K562 (cell line): ENCODE results near the gene HEPACAM. TPM values are rescaled to one million over a fixed set of nuclear protein-coding genes. Genes with fewer than 3 reads are reported as not detected.
A peak's percentile ranks its signal among the peaks of the same experiment; 100 is the strongest.

Experiments
- BHLHE40 ChIP-seq: IDR thresholded peaks from 2 replicates; pipeline ENCODE4 v1.6.1; 2011; ENCODE audit warnings: low read length, improper control_type of control experiment
- DDX20 ChIP-seq: fragments of 450-650 bp; IDR thresholded peaks from 2 replicates; pipeline ENCODE4 v1.6.1; 2016; ENCODE audit warnings: missing genetic modification characterization, low read depth, mild to moderate bottlenecking, missing compliant biosample characterization, moderate library complexity
- ERF ChIP-seq: fragments of 450-650 bp; formaldehyde crosslinking; IDR thresholded peaks from 2 replicates; pipeline ENCODE4 v1.4.0; 2020; ENCODE audit warnings: mild to moderate bottlenecking, mixed read lengths
- JUNB ChIP-seq: fragments of 450-650 bp; formaldehyde crosslinking; conservative IDR thresholded peaks from 2 replicates; pipeline ENCODE4 v1.4.0; 2020; ENCODE audit warnings: mild to moderate bottlenecking
- KDM5B ChIP-seq: fragments of 200-600 bp; sonication (generic); IDR thresholded peaks from 2 replicates; pipeline ENCODE4 v1.6.1; 2012; ENCODE audit warnings: low read depth, mild to moderate bottlenecking, moderate library complexity, low read length, control low read depth, inconsistent platforms; ENCODE audit not compliant: insufficient replicate concordance
- KLF1 ChIP-seq: fragments of 450-650 bp; IDR thresholded peaks from 2 replicates; pipeline ENCODE4 v1.6.1; 2016; ENCODE audit warnings: missing genetic modification characterization, missing compliant biosample characterization
- MCM5 ChIP-seq: fragments of 450-650 bp; IDR thresholded peaks from 2 replicates; pipeline ENCODE4 v1.6.1; 2016; ENCODE audit warnings: low read depth
- MTA2 ChIP-seq: fragments of 450-650 bp; IDR thresholded peaks from 2 replicates; pipeline ENCODE4 v1.6.1; 2016; ENCODE audit warnings: low read depth
- NFIC ChIP-seq: fragments of 450-650 bp; IDR thresholded peaks from 2 replicates; pipeline ENCODE4 v1.6.1; 2017; ENCODE audit warnings: mild to moderate bottlenecking, inconsistent platforms
- PCBP2 ChIP-seq: fragments of 200-400 bp; formaldehyde crosslinking; IDR thresholded peaks from 2 replicates; pipeline ENCODE4 v1.6.1; 2018; ENCODE audit warnings: low read length, low read depth, mild to moderate bottlenecking, moderate library complexity; ENCODE audit not compliant: poor library complexity, severe bottlenecking
- POU5F1 ChIP-seq: fragments of 150-350 bp; IDR thresholded peaks from 2 replicates; pipeline ENCODE4 v1.6.1; 2014; ENCODE audit warnings: borderline replicate concordance, low read length, low read depth, mild to moderate bottlenecking; ENCODE audit not compliant: partially characterized antibody
- PTTG1 ChIP-seq: fragments of 450-650 bp; IDR thresholded peaks from 2 replicates; pipeline ENCODE4 v1.6.1; 2016; ENCODE audit warnings: low read depth, mild to moderate bottlenecking, missing genetic modification characterization, missing compliant biosample characterization
- TAL1 ChIP-seq: fragments of 450-650 bp; IDR thresholded peaks from 2 replicates; pipeline ENCODE4 v1.6.1; 2016; ENCODE audit warnings: mild to moderate bottlenecking
- TEAD1 ChIP-seq, 2 experiments: fragments of 450-650 bp in 1 of 2; sonication (generic) in 1 of 2; formaldehyde crosslinking; IDR thresholded peaks; 2 replicates each; pipeline versions ENCODE4 v1.4.0 to v1.8.0; 2020 to 2022; ENCODE audit warnings: mild to moderate bottlenecking in 2 of 2, missing genetic modification reagents in 1 of 2
- TFAP4 ChIP-seq: sonication (generic); formaldehyde crosslinking; IDR thresholded peaks from 2 replicates; pipeline ENCODE4 v1.8.0; 2022; ENCODE audit warnings: missing genetic modification reagents, mild to moderate bottlenecking, moderate library complexity, borderline replicate concordance
- ZNF324 ChIP-seq: fragments of 250-450 bp; sonication (Bioruptor Pico); IDR thresholded peaks from 2 replicates; pipeline ENCODE4 v1.4.0; 2020; ENCODE audit warnings: mild to moderate bottlenecking
- ZNF584 ChIP-seq: fragments of 200-800 bp; sonication (Bioruptor generic); IDR thresholded peaks from 2 replicates; pipeline ENCODE4 v1.6.1; 2016; ENCODE audit warnings: low read depth, mild to moderate bottlenecking, missing genetic modification characterization, missing compliant biosample characterization
- ZNF785 ChIP-seq: fragments of 250-450 bp; sonication (Bioruptor Pico); IDR thresholded peaks from 2 replicates; pipeline ENCODE4 v1.4.0; 2020; ENCODE audit warnings: mild to moderate bottlenecking
- ZSCAN32 ChIP-seq: fragments of 450-650 bp; formaldehyde crosslinking; IDR thresholded peaks from 2 replicates; pipeline ENCODE4 v1.4.0; 2020; ENCODE audit warnings: mild to moderate bottlenecking, moderate library complexity
- polyA plus RNA-seq, 8 experiments: library from polyadenylated mRNA; depleted of rRNA in 4 of 8; stranded (reverse) in 5 of 8; unstranded in 3 of 8; fragments of >200 nt; fragmentation: Nextera tagmentation in 2 of 8; fragmentation: Illumina TruSeq in 1 of 8; extraction: Ambion mirVana in 2 of 8; extraction: Trizol in 1 of 8; gene quantifications; 2 replicates each; pipeline versions ENCODE4 v1.2.1 to v1.2.3, GENCODE V29; 2011 to 2014; ENCODE audit warnings: inconsistent platforms in 1 of 8, missing spikeins in 1 of 8
- total RNA-seq, 7 experiments: library from RNA; depleted of rRNA in 6 of 7; stranded (reverse); fragments of >200 nt in 6 of 7; fragmentation: Illumina TruSeq in 2 of 7; extraction: Trizol in 2 of 7; gene quantifications; 2 replicates each; pipeline versions ENCODE4 v1.2.1 to v1.2.3, GENCODE V29; 2011 to 2021; ENCODE audit warnings: low replicate concordance in 1 of 7
- TF ChIP-seq, protein P1 (sequence below): IDR thresholded peaks from 2 replicates; pipeline ENCODE4 v1.6.1; 2014; ENCODE audit warnings: antibody characterized with exemption
- TF ChIP-seq, protein P2 (sequence below): fragments of 250-450 bp; sonication (Bioruptor Pico); IDR thresholded peaks from 2 replicates; pipeline ENCODE4 v1.5.0; 2020; ENCODE audit warnings: mild to moderate bottlenecking
- TF ChIP-seq, protein P3 (sequence below): sonication (generic); formaldehyde crosslinking; IDR thresholded peaks from 2 replicates; pipeline ENCODE4 v1.8.1; 2022; ENCODE audit warnings: missing genetic modification reagents

The HEPACAM gene
- total and polyA plus RNA-seq, 9 of the 15 experiments (the other 6 are each of a cell fraction or from before 2014, with no cell fraction given) = not detected

- TF ChIP-seq, protein P1, sequence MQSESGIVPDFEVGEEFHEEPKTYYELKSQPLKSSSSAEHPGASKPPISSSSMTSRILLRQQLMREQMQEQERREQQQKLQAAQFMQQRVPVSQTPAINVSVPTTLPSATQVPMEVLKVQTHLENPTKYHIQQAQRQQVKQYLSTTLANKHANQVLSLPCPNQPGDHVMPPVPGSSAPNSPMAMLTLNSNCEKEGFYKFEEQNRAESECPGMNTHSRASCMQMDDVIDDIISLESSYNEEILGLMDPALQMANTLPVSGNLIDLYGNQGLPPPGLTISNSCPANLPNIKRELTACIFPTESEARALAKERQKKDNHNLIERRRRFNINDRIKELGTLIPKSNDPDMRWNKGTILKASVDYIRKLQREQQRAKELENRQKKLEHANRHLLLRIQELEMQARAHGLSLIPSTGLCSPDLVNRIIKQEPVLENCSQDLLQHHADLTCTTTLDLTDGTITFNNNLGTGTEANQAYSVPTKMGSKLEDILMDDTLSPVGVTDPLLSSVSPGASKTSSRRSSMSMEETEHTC = no peak
- TF ChIP-seq JUNB (CRISPR knock-in tag) = no peak
- TF ChIP-seq, protein P2, sequence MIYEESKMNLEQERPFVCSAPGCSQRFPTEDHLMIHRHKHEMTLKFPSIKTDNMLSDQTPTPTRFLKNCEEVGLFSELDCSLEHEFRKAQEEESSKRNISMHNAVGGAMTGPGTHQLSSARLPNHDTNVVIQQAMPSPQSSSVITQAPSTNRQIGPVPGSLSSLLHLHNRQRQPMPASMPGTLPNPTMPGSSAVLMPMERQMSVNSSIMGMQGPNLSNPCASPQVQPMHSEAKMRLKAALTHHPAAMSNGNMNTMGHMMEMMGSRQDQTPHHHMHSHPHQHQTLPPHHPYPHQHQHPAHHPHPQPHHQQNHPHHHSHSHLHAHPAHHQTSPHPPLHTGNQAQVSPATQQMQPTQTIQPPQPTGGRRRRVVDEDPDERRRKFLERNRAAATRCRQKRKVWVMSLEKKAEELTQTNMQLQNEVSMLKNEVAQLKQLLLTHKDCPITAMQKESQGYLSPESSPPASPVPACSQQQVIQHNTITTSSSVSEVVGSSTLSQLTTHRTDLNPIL (CRISPR knock-in tag) = no peak
- TF ChIP-seq TEAD1 (CRISPR knock-in tag; IDR thresholded peaks at IDR 0.05) = no peak
- TF ChIP-seq TAL1 = no peak
- TF ChIP-seq ZSCAN32 (CRISPR knock-in tag) = no peak
- TF ChIP-seq PTTG1 (tag) = no peak
- no peak for TF ChIP-seq MTA2
- TF ChIP-seq MCM5 = no peak
- TF ChIP-seq PCBP2 = no peak
- no peak for TF ChIP-seq POU5F1
- TF ChIP-seq ZNF785 (CRISPR knock-in tag) = no peak
- peak; percentile 48; the same call in 1 of the 2 replicates for TF ChIP-seq TFAP4
- TF ChIP-seq BHLHE40 = 0 out of 2 replicates have a peak, but pooled peaks have one; percentile 5
- TF ChIP-seq ZNF584 = no peak
- no peak for TF ChIP-seq DDX20 (tag)
- TF ChIP-seq, protein P3, sequence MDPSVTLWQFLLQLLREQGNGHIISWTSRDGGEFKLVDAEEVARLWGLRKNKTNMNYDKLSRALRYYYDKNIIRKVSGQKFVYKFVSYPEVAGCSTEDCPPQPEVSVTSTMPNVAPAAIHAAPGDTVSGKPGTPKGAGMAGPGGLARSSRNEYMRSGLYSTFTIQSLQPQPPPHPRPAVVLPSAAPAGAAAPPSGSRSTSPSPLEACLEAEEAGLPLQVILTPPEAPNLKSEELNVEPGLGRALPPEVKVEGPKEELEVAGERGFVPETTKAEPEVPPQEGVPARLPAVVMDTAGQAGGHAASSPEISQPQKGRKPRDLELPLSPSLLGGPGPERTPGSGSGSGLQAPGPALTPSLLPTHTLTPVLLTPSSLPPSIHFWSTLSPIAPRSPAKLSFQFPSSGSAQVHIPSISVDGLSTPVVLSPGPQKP (CRISPR knock-in tag) = no peak
- TF ChIP-seq NFIC = peak; percentile 85
- no peak for TF ChIP-seq KLF1
- 0 out of 2 replicates have a peak, but pooled peaks have one; percentile 28 for TF ChIP-seq ERF (CRISPR knock-in tag)
- TF ChIP-seq ZNF324 (CRISPR knock-in tag) = no peak
- TF ChIP-seq KDM5B = no peak
Observed at GRCh38 chr11:124875943-124876817, 59.7 kb downstream of the HEPACAM start (continued).
